ENCODE data around the gene RPS21. TPM values are rescaled to one million over a fixed set of nuclear protein-coding genes. Genes with fewer than 3 reads are reported as not detected.

The RPS21 gene
- total and polyA plus RNA-seq, 2 of the 13 experiments (the other 11 are each of a cell fraction or from before 2014, with no cell fraction given): 2,647 to 11,063 TPM

GRCh38 chr20:62376112-62377063 is 10.5 kb upstream of the RPS21 start (continued):
- TF ChIP-seq ZNF713 (CRISPR knock-in tag; IDR thresholded peaks at IDR 0.05): peak; percentile 56; the same call in 1 of the 2 replicates
- TF ChIP-seq YEATS4 (CRISPR knock-in tag; IDR thresholded peaks at IDR 0.05; ENCODE audit: borderline replicate concordance): peak; percentile 83; the same call in 1 of the 2 replicates
- peak; percentile 95 for TF ChIP-seq ZFP82 (CRISPR knock-in tag; IDR thresholded peaks at IDR 0.05; ENCODE audit: borderline replicate concordance)
- TF ChIP-seq GLMP (CRISPR knock-in tag; IDR thresholded peaks at IDR 0.05; ENCODE audit: borderline replicate concordance): no peak
- peak; percentile 96 for TF ChIP-seq ZNF800 (CRISPR knock-in tag; IDR thresholded peaks at IDR 0.05)
- peak; percentile 4; the same call in 1 of the 2 replicates for TF ChIP-seq RARA (CRISPR knock-in tag; IDR thresholded peaks at IDR 0.05)
- TF ChIP-seq ZNF710 (CRISPR knock-in tag; IDR thresholded peaks at IDR 0.05; ENCODE audit: borderline replicate concordance): peak; percentile 79
- no peak; the same call in 1 of the 2 replicates for TF ChIP-seq MTERF4 (CRISPR knock-in tag; IDR thresholded peaks at IDR 0.05)
- peak; percentile 100 for TF ChIP-seq ZNF407 (CRISPR knock-in tag; IDR thresholded peaks at IDR 0.05; ENCODE audit: not compliant biosample characterization)
- peak; percentile 52 for TF ChIP-seq SKI (IDR thresholded peaks at IDR 0.05; ENCODE audit: partially characterized antibody)
- peak; percentile 96; the same call in 1 of the 2 replicates for TF ChIP-seq NFKB2 (CRISPR knock-in tag; IDR thresholded peaks at IDR 0.05; ENCODE audit: borderline replicate concordance)
- TF ChIP-seq ARID2 (CRISPR knock-in tag; IDR thresholded peaks at IDR 0.05; ENCODE audit: borderline replicate concordance): peak; percentile 94; the same call in 1 of the 2 replicates

Measured in HepG2 (cell line).